HG02870 (cell line): Measurements from ENCODE around the gene TEX19.

ENCODE experiments used
- ATAC-seq: cut with Tn5 transposase; IDR thresholded peaks from one replicate; pipeline ENCODE4 v1.9.1; 2021; ENCODE audit warnings: mild to moderate bottlenecking, moderate library complexity; ENCODE audit not compliant: unreplicated experiment

TEX19 gene

GRCh38 chr17:82358465-82359350 is at the start of gene TEX19:
TEX19 (plus strand) TSS chr17:82359247; CDS start chr17:82362151, 2,904 bp downstream.
- ATAC-seq, result no peak

- no peak for ATAC-seq
Observed at GRCh38 chr17:82309656-82310570, 49.1 kb upstream of the TEX19 start.

GRCh38 chr17:82310877-82311276 is 48.2 kb upstream of the TEX19 start:
- no peak for ATAC-seq

- ATAC-seq, result no peak
Observed at GRCh38 chr17:82311971-82312370, 47.1 kb upstream of the TEX19 start.

GRCh38 chr17:82313195-82314011 is 45.6 kb upstream of the TEX19 start:
- no peak for ATAC-seq

- ATAC-seq, result no peak
Observed at GRCh38 chr17:82314012-82314726, 44.9 kb upstream of the TEX19 start.

- no peak for ATAC-seq
Observed at GRCh38 chr17:82314727-82315605, 44.1 kb upstream of the TEX19 start.

GRCh38 chr17:82315703-82316358 is 43.2 kb upstream of the TEX19 start:
- ATAC-seq, result no peak

GRCh38 chr17:82316651-82317393 is 42.2 kb upstream of the TEX19 start:
- ATAC-seq, result no peak

GRCh38 chr17:82317394-82318168 is 41.5 kb upstream of the TEX19 start, which contains the start of gene CD7:
CD7 (minus strand) TSS chr17:82317608; CDS start chr17:82317495, 113 bp downstream.
- no peak for ATAC-seq

- no peak for ATAC-seq
Observed at GRCh38 chr17:82318169-82318498, 40.9 kb upstream of the TEX19 start.

GRCh38 chr17:82318772-82319606 is 40.1 kb upstream of the TEX19 start:
- ATAC-seq, result no peak

GRCh38 chr17:82319619-82320062 is 39.4 kb upstream of the TEX19 start:
- no peak for ATAC-seq

GRCh38 chr17:82320140-82320840 is 38.8 kb upstream of the TEX19 start:
- ATAC-seq, result no peak
